ENCODE measurements around the gene SIGLEC15. TPM values are rescaled to one million over a fixed set of nuclear protein-coding genes. Genes with fewer than 3 reads are reported as not detected.

The SIGLEC15 gene
- total RNA-seq, 1 experiment from 2014 or later: 0.13 TPM

DNA sequence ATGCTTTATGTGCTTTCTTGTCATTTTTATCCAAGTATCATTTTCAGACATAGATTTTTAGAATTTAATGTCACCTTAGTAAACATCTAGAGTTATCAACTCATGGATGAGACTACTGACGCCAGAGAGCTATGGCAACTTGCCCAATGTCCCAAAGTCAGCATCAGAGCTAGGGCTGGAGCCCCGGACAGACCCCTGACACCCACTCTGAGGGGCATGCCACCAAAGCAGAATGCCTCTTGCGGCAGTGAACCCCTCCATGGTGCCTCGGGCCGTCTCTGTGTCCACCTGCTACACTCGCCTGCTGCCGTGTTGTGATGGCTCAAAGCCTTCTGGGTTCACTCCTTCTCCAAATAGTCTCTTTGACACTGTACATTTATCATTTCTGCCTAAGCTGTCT, 5.4 kb downstream of the SIGLEC15 start:
- TF ChIP-seq, protein P1, sequence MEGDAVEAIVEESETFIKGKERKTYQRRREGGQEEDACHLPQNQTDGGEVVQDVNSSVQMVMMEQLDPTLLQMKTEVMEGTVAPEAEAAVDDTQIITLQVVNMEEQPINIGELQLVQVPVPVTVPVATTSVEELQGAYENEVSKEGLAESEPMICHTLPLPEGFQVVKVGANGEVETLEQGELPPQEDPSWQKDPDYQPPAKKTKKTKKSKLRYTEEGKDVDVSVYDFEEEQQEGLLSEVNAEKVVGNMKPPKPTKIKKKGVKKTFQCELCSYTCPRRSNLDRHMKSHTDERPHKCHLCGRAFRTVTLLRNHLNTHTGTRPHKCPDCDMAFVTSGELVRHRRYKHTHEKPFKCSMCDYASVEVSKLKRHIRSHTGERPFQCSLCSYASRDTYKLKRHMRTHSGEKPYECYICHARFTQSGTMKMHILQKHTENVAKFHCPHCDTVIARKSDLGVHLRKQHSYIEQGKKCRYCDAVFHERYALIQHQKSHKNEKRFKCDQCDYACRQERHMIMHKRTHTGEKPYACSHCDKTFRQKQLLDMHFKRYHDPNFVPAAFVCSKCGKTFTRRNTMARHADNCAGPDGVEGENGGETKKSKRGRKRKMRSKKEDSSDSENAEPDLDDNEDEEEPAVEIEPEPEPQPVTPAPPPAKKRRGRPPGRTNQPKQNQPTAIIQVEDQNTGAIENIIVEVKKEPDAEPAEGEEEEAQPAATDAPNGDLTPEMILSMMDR (conservative IDR thresholded peaks at IDR 0.05): no peak
- H4K5ac ChIP-seq (ENCODE audit: insufficient read length, low read depth, low read length): no peak overlapping the region
- H3K4ac ChIP-seq (ENCODE audit: low read depth, low read length): no peak overlapping the region
- no CpG with 5 or more reads among the region's 7 CpGs for WGBS (ENCODE audit: extremely low coverage, insufficient read length, low lambda C conversion rate)
- H2BK15ac ChIP-seq (ENCODE audit: low read depth, low read length): no peak overlapping the region
- H2BK12ac ChIP-seq (ENCODE audit: insufficient read length, low read depth, low read length): no peak overlapping the region
- H2BK5ac ChIP-seq (ENCODE audit: insufficient read length, low read length): no peak overlapping the region
- Mint-ChIP-seq H3K4me3 (no peak overlapping the region), H3K4me1 (peaks cover 21 to 33% of the 10 kb centered on the region in 2 experiments), H3K36me3 (ENCODE audit: insufficient read depth in 1 of 3, low read depth in 3 of 3) (no peaks in the 10 kb centered on the region), H3K27ac (no peak overlapping the region), H3K27me3 (ENCODE audit: low read depth) (peaks cover 20% of the 10 kb centered on the region), H3K9me3 (no peaks in the 10 kb centered on the region)
- no peak for DNase-seq
- no peaks in the 10 kb centered on the region for H3K23me2 ChIP-seq (ENCODE audit: insufficient read length, low read depth, low read length, poor library complexity, severe bottlenecking)
- H3K18ac ChIP-seq (ENCODE audit: insufficient read length, low read depth, low read length): no peak overlapping the region
- H3K9ac ChIP-seq (ENCODE audit: extremely low read depth, insufficient read length, low read length): no peak overlapping the region
- H3K27ac ChIP-seq (ENCODE audit: insufficient read length, low read depth, low read length): no peak overlapping the region
- H2BK120ac ChIP-seq (ENCODE audit: low read depth, low read length, poor library complexity, severe bottlenecking): no peak overlapping the region
- H3K56ac ChIP-seq (ENCODE audit: insufficient read length, low read depth, low read length): no peak overlapping the region
- no peak overlapping the region for H3K23ac ChIP-seq (ENCODE audit: insufficient read length, low read depth, low read length)
- H3K79me2 ChIP-seq (ENCODE audit: insufficient read depth, low read length): no peaks in the 10 kb centered on the region
- H3K14ac ChIP-seq (ENCODE audit: insufficient read depth, low read length): no peak overlapping the region
- peaks cover 2% of the 10 kb centered on the region; the same call in 1 of the 2 replicates for H3K4me1 ChIP-seq (ENCODE audit: insufficient read depth, low read length)
- H4K8ac ChIP-seq (replicated peaks; ENCODE audit: insufficient read length, low read depth, low read length): no peak overlapping the region
- no peaks in the 10 kb centered on the region for H3K79me1 ChIP-seq (ENCODE audit: insufficient read depth, low read depth, low read length, poor library complexity, severe bottlenecking)
- H3K4me2 ChIP-seq (ENCODE audit: insufficient read depth, insufficient read length, low read length): no peak overlapping the region
- no peak overlapping the region for H2AFZ ChIP-seq (ENCODE audit: low read length)
- H2BK20ac ChIP-seq (ENCODE audit: low read depth, low read length, poor library complexity, severe bottlenecking): no peak overlapping the region
- no peaks in the 10 kb centered on the region; the same call in 1 of the 2 replicates for H3K27me3 ChIP-seq (ENCODE audit: insufficient read depth, low read length)
- H3K9me3 ChIP-seq (ENCODE audit: control insufficient read depth, low read depth, low read length): no peaks in the 10 kb centered on the region
- H2AK5ac ChIP-seq (ENCODE audit: insufficient read length, low read length): no peak overlapping the region
- no peaks in the 10 kb centered on the region for H4K20me1 ChIP-seq (ENCODE audit: control insufficient read depth, insufficient read depth, insufficient read length)
- H4K91ac ChIP-seq (ENCODE audit: insufficient read length, low read depth, low read length): no peak overlapping the region
- H3T11ph ChIP-seq (ENCODE audit: low read length): no peak overlapping the region

Data from H9 (cell line).